ENCODE data around the gene TJP3. TPM values are rescaled to one million over a fixed set of nuclear protein-coding genes. Genes with fewer than 3 reads are reported as not detected.
"Not testable (repeated sequence)": the region's sequence is repeated elsewhere in the genome, so short reads cannot be mapped to it uniquely, and the experiment has no call there.

The TJP3 gene, protein sequence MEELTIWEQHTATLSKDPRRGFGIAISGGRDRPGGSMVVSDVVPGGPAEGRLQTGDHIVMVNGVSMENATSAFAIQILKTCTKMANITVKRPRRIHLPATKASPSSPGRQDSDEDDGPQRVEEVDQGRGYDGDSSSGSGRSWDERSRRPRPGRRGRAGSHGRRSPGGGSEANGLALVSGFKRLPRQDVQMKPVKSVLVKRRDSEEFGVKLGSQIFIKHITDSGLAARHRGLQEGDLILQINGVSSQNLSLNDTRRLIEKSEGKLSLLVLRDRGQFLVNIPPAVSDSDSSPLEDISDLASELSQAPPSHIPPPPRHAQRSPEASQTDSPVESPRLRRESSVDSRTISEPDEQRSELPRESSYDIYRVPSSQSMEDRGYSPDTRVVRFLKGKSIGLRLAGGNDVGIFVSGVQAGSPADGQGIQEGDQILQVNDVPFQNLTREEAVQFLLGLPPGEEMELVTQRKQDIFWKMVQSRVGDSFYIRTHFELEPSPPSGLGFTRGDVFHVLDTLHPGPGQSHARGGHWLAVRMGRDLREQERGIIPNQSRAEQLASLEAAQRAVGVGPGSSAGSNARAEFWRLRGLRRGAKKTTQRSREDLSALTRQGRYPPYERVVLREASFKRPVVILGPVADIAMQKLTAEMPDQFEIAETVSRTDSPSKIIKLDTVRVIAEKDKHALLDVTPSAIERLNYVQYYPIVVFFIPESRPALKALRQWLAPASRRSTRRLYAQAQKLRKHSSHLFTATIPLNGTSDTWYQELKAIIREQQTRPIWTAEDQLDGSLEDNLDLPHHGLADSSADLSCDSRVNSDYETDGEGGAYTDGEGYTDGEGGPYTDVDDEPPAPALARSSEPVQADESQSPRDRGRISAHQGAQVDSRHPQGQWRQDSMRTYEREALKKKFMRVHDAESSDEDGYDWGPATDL
- total RNA-seq, result under 1 TPM in 1 of 2 donors, not detected in 1; 0.10 TPM
- long read RNA-seq, donor 1, result 0 reads
- long read RNA-seq, donor 2, result 0 reads

DNA sequence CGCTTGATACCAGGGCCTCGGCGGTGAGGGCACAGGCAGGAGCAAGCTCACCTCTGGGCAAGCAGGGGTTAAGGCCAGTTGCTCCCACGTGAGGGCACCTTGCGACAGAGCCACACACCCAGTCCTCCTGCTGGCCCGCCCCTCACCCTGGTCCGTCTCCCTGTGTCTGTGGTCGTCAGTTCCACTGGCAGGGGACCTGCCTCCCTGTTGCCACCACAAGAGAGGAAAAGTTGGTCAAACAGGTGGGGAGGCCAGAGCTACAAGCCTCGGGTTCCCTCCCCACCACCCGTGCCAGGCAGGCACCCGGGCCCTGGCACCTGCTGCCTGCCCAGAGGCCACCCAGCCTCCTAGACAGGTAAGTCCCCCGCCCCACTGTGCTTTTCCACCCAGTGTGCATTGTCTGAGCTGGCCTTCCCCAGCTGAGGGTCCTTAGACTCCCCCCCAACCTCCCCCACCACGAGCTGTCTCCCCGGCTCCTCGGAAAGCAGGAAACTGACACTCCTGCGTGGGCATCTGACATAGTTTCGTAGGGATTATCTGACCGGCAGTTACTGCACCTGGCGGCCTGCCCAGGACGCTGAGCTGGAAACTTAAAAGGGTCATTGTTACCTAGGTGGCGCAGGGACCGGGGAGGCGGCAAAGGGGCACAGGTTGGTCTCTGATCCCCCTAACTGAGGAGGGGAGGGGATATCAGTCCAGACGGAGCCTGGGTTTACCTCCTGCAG is at the start of gene TJP3:
TSS of gene TJP3 (plus strand) at position 178 of the 725 bp plus-strand sequence. CDS start 20,049 bp downstream, outside the sequence.
- intact Hi-C loops (cut with DNase I), result loop anchor here in 1 of 2 donors (5.0 kb wide), 1 partner anchor 166 kb away; no protein-coding TSS in a partner anchor
- no peak for DNase-seq (ENCODE audit: low spot score)

DNA sequence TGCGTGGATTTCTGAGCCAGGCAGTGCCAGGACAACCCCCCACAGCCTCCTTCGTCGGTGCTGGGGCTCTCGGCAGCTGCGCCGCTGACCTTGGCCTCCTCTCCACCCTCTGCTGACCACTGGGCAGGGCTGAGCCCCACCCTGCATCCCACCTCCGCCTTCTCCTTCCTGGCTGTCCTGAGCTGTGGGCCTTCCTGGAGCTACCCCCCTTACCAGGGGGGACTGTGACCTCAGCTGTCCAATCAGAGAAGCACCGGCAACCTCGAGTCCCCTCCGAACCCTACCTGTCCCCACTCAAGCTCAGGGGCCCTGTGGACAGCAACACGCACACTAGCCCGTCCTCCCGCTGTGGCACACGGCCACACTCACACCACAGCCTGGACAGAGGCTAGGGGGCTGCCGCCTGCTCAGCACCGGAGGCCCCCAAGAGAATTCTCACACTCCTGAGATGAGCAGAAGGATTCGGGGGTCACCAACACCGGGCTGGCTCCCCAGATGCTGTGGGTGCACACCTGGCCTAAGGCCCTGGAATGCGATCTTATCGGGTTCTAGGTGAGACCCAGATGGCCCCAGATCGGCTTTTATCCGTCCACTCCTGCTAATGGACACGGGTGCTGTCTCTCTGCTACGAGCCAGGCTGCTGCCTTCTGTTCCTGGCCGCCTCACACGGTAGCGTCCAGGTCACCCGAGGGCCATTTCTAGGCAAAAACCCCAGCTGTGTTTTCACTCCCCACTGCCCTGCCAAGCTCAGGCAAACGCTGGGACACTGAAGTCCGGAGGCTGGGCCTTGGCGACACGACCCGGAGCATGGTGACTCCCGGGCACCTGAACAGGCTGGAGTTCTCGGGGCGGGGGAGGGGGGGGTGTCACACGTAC is 49.1 kb upstream of the TJP3 start:
- DNase-seq (ENCODE audit: low spot score), result no peak
- intact Hi-C loops (cut with DNase I), result no loop called here

DNA sequence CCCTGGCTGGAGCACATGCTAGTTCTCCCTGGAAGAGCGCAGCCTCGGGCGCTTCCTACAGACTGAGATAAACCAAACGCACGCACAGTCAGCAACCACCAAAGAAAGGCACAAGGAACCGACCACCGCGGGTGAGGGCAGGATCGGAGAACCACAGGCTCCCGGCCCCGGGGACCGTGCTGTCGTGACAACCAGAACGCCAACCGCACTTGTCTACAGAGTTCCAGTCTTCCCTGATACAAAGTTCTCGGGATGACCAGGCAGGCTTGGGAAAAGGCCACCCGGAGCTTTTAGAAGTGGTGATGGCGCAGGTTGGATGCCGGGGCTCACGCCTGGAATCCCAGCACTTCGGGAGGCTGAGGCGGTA is 48.5 kb upstream of the TJP3 start:
- no peak for DNase-seq (ENCODE audit: low spot score)
- intact Hi-C loops (cut with DNase I), result no loop called here

DNA sequence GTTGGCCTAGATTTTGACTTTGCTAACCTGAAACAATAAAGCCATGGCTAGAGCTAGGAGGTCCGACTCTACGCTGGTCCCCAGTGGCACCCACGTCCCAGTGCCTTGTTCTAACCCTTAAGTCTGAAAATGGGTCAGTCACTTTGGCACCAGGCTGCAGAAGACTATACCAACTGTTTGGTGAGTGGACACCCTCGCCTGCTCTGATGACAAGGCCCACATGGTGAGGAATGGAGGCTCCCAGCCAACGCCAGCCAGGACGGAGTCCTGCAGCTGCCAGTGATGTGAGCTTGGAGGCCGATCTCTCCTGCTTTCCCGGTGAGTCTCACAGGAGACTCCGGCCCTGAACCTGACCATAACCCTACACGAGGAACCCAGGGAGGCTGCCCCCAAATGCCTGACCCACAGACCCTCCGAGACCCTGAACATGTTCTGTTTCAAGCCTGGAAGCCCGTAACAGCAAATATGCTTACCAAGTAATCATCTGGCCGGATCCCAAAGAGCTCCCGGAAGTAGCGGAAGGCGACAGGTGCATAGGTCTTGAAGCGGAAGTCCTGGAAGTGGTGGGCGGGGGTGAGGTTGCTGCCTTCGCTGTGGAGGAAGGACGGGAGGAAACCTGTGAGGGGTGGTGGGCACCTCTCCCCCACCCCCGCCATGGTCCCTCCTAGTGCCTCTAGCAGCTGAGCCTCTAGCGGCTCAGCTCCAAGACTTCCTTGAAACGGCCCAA is 47.5 kb upstream of the TJP3 start:
- intact Hi-C loops (cut with DNase I), result no loop called here
- DNase-seq (ENCODE audit: low spot score), result no peak

DNA sequence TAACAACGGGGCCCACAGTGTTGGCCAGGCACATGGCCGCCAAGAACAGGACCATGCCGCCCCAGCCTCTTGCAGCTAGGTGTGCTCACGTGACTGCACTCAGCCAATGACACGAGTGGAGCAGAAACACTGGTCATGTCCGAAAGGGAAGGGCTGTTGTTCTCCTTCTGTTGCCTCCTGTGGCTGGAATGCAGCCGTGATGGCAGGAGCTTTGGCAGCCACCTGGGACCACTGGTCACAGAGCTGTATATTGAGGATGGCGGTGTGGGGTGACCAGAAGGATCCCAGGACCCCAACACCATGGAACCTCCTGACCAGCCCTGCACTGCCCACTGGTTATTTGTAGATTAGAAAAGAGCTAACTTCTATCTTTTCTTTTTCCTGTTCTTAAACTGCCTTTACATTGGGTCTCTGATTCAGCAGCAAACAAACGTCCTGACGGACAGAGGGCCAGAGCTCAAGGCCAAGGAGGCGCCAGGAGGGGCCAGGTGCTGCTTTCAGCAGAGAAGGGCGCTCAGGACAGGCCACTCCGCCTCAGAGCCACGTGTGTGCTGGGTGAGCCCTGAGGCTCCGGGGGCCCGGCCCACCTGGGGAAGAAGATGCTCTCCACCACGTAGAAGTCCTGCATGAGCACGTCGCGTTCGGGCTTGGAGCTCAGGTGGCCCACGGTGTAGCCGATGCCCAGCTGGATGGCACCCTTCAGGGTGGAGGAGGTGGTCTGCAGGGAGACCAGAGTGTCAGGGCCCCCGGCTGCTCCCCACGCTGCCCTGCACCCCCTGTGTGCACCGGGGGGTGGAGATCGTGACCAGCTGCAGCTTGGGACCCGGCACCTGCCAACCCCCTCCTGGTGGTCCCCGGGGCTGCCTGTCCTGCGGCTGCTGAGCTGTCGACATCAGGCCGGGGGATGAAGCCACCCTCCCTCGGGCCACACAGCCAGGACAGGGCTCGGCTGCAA is 46.6 kb upstream of the TJP3 start:
- DNase-seq (ENCODE audit: low spot score), result no peak
- intact Hi-C loops (cut with DNase I), result no loop called here

DNA sequence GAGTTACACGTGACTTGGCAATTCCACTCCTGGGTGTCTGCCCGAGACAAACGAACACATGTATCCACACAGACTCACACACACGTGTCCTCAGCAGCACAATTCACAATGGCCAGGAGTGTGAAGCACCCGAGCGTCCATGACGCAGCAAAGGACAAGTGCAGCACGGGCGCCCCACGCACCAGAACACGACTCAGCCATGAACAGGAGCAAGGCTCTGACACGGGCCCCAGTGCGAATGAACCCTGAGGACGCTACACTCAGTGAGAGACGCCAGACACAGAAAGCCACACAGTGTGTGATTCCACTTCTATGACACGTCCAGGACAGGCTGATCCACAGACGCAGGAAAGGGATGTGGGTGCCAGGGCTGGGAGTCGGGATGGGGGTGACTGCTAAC is 44.3 kb upstream of the TJP3 start:
- intact Hi-C loops (cut with DNase I), result loop anchor here (2.0 kb wide), 2 partner anchors 37 to 43 kb away; partner anchors contain the start of gene PIP5K1C (in 1 of the 2)

DNA sequence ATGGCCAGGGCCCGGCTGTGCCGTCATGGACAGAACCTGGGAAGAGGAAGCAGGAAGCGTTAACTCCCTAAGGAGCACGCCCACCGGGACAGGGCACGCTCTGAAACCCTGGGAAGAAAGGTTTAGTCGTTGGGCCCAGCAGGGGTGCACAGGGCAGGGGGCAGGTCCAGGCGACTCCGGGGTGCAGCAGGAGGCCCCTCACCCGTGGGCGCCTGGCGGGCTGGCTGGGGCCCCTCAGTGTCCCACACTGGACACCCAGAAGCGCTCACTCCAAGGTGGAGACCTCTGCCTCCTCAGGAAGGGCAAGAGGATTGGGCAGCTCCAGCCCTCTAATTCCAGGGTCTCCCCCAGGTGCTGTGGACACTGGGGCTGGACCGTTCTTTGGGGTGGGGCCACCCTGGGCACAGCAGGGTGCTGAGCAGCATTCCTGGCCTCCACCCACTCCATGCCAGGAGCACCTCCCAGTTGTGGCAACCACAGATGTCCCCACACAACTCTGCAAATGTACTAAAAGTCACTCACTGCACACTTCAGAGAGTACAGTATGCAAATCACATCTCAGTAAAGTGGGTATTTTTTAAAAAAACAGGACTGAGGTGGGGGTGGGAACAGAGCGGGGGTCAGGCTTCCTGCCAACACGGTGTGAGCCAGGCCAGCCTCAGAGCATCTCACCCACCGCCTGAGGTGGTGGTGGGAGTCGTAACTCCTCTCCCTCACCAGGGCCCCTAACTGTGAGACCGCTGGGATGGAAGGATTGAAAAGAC is 43.1 kb upstream of the TJP3 start:
- intact Hi-C loops (cut with DNase I), result loop anchor here (2.0 kb wide), 2 partner anchors 36 to 42 kb away; partner anchors contain the start of gene PIP5K1C (in 1 of the 2)
- no peak for DNase-seq (ENCODE audit: low spot score)

More for the DNA sequence above, 44.3 kb upstream of the TJP3 start:
- DNase-seq (ENCODE audit: low spot score), result no peak

DNA sequence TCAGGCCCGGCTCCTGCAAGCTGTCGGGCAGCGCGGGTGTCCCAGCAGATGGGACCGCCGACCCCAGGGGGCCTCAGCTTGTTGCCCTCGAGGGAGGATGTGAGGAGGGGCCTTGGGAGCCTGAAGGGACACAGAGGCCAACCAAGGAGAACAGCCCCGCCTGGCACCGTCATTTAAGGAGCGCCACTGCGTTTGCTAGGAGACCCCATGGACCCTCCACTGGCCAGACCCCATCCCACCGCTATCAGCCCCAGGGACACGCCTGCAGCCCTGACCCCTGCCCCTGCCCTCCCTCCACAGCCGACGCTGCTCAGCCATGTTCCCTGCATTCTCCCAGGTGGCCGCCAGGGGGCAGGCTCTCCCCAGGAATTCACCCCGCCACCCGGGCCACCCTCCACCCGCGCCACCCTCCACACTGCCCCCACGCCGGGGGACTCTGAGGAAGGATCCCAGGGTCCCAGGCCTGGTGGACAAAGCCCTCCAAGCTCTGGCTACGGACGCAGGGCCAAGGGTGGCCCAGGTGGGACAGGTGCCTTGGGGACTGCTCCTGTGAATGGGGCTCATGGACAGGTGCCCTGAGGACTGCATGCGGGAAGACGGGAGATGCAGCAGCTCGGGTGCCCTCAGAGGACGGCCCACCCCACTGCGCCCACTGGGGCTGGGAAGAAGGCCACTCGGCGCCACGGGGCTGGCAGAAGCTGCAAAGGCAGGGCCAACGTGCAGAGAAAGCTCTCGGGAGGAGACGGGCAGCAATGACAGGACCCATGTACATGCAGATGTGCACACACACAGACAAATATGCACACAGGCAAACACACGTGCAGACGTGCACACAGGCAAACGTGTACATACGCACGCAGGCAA is 42.3 kb upstream of the TJP3 start:
- peak; percentile 93 for DNase-seq (ENCODE audit: low spot score)
- intact Hi-C loops (cut with DNase I), result loop anchor here (2.0 kb wide), 3 partner anchors 33 to 41 kb away; partner anchors contain the start of gene PIP5K1C (in 1 of the 2)

DNA sequence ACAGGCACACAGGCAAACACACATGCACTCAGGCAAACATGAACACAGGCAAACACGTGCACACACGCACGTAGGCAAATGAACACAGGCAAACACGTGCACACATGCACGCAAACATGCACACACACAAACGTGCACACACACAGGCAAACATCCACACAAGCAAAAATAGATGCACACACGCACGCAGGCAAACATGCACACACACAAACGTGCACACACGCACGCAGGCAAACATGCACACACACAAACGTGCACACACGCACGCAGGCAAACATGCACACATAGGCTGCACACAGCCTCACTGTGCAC is 41.7 kb upstream of the TJP3 start:
- DNase-seq (ENCODE audit: low spot score), result not testable (repeated sequence)
- intact Hi-C loops (cut with DNase I), result loop anchor here in 1 of 2 donors (2.0 kb wide), 1 partner anchor 32 kb away; no protein-coding TSS in a partner anchor

DNA sequence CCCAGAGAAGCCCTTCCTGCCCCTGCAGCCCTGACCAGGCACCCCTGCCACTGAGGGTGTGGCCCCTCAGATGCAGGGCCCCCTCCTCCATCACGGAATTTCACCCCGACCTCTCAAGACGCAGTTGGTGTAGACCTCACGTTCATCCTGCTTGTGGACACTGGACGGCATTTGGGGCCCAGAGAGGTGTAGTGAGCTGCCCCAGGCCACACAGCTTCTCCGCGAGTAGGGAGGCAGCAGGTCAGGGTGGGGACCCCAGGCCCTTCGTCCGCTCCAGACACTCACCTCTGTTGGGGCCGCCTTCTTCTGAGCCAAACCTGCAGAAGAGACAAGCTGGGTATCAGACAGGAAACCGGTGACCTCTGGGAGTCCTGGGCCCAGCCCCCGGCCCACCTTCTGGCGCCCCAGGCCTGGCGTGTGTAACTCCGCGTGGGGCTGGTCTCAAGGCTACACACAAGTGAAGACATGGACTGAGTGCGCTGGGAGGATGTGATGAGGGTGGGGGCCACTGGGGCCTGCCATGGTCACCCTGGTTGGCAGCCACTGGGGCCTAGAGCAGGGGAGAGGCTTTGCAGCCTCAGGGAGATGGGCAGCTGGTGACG is 41.0 kb upstream of the TJP3 start:
- no peak for DNase-seq (ENCODE audit: low spot score)
- intact Hi-C loops (cut with DNase I), result loop anchor here in 1 of 2 donors (2.0 kb wide), 1 partner anchor 32 kb away; no protein-coding TSS in a partner anchor

DNA sequence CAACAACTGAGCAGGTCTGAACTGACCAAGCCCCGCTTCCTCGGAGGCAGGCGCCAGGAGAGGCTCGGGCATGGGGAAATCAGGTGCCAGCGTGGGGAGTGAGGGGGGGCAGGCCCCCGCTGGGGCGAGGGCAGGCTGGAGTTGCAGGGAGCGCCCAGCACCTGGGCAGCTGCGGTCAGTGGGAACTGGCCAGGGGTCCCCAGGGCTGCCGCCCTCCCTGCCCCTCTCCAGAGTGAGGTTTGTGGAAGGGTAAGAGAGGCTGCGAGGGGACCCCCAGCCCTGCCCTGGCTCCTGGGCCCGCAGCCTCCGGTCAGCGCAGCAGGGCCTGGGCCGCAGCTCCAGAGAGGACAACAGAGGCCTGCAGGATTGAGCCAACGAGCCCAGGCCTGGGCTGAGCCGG is 40.4 kb upstream of the TJP3 start:
- intact Hi-C loops (cut with DNase I), result loop anchor here in 1 of 2 donors (2.0 kb wide), 1 partner anchor 31 kb away; no protein-coding TSS in a partner anchor
- DNase-seq (ENCODE audit: low spot score), result no peak

DNA sequence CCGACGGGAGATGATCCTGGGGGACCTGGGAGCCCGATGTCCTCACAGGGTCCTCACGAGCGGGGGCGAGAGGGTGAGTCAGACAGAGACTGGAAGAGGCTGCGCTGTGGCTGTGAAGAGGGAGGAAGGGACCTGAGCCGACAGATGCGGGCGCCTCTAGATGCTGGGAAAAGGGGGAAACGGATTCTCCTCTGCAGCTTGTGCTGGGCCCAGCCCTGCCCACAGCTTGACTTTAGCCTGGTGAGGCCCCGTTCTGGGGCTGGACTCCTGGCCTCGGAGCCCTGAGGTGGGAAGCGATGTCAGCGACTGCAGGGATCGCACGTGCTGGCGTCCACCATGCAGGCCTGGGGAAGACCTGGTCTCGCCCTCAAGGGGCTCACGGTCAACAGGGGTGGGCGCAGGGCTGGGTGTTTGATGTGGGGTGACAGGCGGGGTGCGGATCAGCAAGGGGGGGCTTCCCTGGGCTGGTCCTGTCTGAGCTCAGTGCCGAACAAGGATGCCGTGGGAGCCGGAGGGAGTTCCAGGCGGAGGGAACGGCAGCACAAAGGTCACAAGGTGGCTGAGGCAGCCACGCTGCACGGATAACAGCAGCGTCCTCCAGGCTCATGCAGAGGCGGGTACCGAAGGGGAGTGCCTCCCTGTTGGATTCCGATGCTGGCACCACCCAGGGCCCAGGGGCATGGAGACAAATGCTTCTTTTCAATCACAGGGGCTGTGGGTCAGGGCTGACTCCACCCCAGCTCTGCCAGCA is 39.7 kb upstream of the TJP3 start:
- intact Hi-C loops (cut with DNase I), result no loop called here
- no peak for DNase-seq (ENCODE audit: low spot score)

DNA sequence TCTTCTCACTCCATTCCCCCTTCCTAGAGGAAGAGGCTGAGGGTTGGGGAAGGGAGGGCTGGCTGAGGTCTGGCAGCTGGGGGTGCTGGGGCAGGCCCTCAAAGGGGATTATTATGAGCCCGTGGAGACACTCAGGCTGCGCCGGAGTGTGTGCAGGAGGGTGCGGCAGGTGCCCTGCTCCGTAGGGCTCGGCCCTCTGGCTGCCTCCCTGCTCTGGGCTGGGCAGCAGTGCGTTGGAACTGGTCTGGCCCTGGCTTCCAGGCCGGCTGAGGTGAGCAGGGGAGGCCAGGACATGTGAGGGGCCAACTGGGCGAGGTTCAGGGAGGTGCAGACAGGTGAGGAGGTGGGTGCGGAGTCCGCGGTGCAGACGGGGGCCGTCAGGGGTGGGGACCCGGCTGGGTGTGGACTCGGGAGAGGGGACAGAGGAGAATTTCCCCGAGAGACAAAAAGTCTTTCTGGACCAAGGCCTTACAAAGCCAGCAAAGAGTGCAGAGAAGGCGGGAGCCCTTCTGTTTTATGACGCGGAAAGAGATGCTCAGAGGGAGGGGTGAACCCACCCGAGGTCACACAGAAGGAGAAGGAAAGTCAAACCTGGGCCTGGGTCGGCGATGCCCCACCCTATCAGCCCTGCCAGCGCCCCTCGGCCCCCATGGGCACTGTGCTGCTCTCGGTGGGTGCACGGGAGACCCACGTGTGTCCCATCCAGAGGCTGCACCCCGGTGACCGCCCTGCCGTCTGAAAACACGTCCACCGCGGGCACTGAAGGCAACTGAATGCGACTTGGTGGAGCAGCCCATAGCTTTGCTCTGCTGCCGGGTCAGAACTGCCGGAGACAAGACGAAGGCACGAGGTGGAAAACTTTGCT is 38.9 kb upstream of the TJP3 start:
- intact Hi-C loops (cut with DNase I), result no loop called here
- no peak for DNase-seq (ENCODE audit: low spot score)

All from posterior vena cava (tissue), 2 donors.